Mucosa of descending colon (tissue), 3 donors: Measurements from ENCODE around the gene DCAF15. TPM values are rescaled to one million over a fixed set of nuclear protein-coding genes. Genes with fewer than 3 reads are reported as not detected.
A peak's percentile ranks its signal among the peaks of the same experiment; 100 is the strongest.
"Not testable (repeated sequence)": the region's sequence is repeated elsewhere in the genome, so short reads cannot be mapped to it uniquely, and the experiment has no call there.

Source experiments
- ATAC-seq: fragments of 200-7000 bp; cut with Tn5 transposase; one replicate; pipeline ENCODE4 v1.9.1; 2020; ENCODE audit warnings: mild to moderate bottlenecking, moderate library complexity
- DNase-seq, 3 donors: peaks; one replicate each; pipeline ENCODE4 v3.0.0-alpha.2; 2020
- H3K36me3 ChIP-seq: fragments of 200-600 bp; one replicate; pipeline ENCODE4 v1.8.0; 2021; ENCODE audit warnings: low read depth, mild to moderate bottlenecking
- H3K4me1 ChIP-seq: fragments of 200-600 bp; one replicate; pipeline ENCODE4 v1.8.0; 2021; ENCODE audit warnings: low read depth, mild to moderate bottlenecking
- H3K4me3 ChIP-seq: fragments of 200-600 bp; one replicate; pipeline ENCODE4 v1.8.0; 2021; ENCODE audit warnings: mild to moderate bottlenecking
- H3K9me3 ChIP-seq: fragments of 200-600 bp; one replicate; pipeline ENCODE4 v1.8.0; 2021; ENCODE audit warnings: mild to moderate bottlenecking
- CTCF ChIP-seq: fragments of 200-600 bp; IDR thresholded peaks from one replicate; pipeline ENCODE4 v1.8.0; 2022; ENCODE audit warnings: antibody characterized with exemption, mild to moderate bottlenecking
- intact Hi-C, 2 donors: fragments of 100-400 bp; cut with DNase I in 1 of 2; cut with micrococcal nuclease in 1 of 2; formaldehyde crosslinking; loops; one replicate each; pipeline versions ENCODE4 v1.11.0 to v1.11.1; 2022; cut with DNase I, micrococcal nuclease
- total RNA-seq, 3 donors: library from RNA; stranded (reverse); fragmentation: NEBNext Ultra II Directional in 2 of 3; extraction: Animal tissue kit (Norgen Biotek cat#: 25700) in 2 of 3; gene quantifications; one replicate each; pipeline versions ENCODE4 v1.2.1 to v1.2.4, GENCODE V29; 2021 to 2023
- donor health status: DM: no; HTN: no; CAD: no; lungs with moderate emphysema.
- donor health status: DM: no; HTN: no; CAD: no.
- donor health status: DM: no; HTN: yes; CAD: no.

The DCAF15 gene
- total RNA-seq, 3 donors from 2014 or later = 26.4 to 35.2 (median 34.7) TPM

GRCh38 chr19:13918726-13919411 is 33.4 kb upstream of the DCAF15 start:
- Histone ChIP-seq H3K4me3 (no peak overlapping the region), H3K4me1 (no peaks in the 10 kb centered on the region), H3K36me3 (peaks cover 15% of the 10 kb centered on the region), H3K9me3 (no peaks in the 10 kb centered on the region)
- no peak for TF ChIP-seq CTCF
- ATAC-seq (peak; percentile 23), DNase-seq (no peak)
- intact Hi-C loops = no loop called here

GRCh38 chr19:13920524-13920923 is 31.8 kb upstream of the DCAF15 start:
- ATAC-seq = no peak
- intact Hi-C loops = no loop called here
- Histone ChIP-seq H3K4me3 (no peak overlapping the region), H3K9me3 (no peaks in the 10 kb centered on the region), H3K4me1 (no peaks in the 10 kb centered on the region), H3K36me3 (peaks cover 8% of the 10 kb centered on the region)
- DNase-seq = no peak
- TF ChIP-seq CTCF = no peak

GRCh38 chr19:13920940-13921747 is 31.2 kb upstream of the DCAF15 start:
- no peaks in the 10 kb centered on the region for H3K4me1 ChIP-seq
- peaks cover 7% of the 10 kb centered on the region for H3K36me3 ChIP-seq
- ATAC-seq = peak; percentile 71
- DNase-seq = no peak
- intact Hi-C loops = no loop called here
- no peak for TF ChIP-seq CTCF
- no peak overlapping the region for H3K4me3 ChIP-seq
- H3K9me3 ChIP-seq = no peaks in the 10 kb centered on the region

- H3K4me3 ChIP-seq, H3K36me3 ChIP-seq, H3K4me1 ChIP-seq, intact Hi-C loops, H3K9me3 ChIP-seq, ATAC-seq, DNase-seq: not testable (repeated sequence)
These were observed 30.2 kb upstream of the DCAF15 start for GRCh38 chr19:13922118-13922517.

GRCh38 chr19:13923194-13923987 is 28.9 kb upstream of the DCAF15 start:
- intact Hi-C loops = no loop called here
- Histone ChIP-seq H3K36me3 (peaks cover 7% of the 10 kb centered on the region), H3K4me3 (no peak overlapping the region), H3K9me3 (no peaks in the 10 kb centered on the region), H3K4me1 (no peaks in the 10 kb centered on the region)
- DNase-seq = no peak
- TF ChIP-seq CTCF = no peak
- no peak for ATAC-seq

- Histone ChIP-seq H3K36me3 (no peaks in the 10 kb centered on the region), H3K4me3 (no peak overlapping the region), H3K9me3 (no peaks in the 10 kb centered on the region), H3K4me1 (no peaks in the 10 kb centered on the region)
- no peak for TF ChIP-seq CTCF
- intact Hi-C loops = no loop called here
- DNase-seq (no peak), ATAC-seq (no peak)
These were observed 26.3 kb upstream of the DCAF15 start for GRCh38 chr19:13926010-13926409.
